ENCODE results near the gene XRCC6.
"Not testable (repeated sequence)": the region's sequence is repeated elsewhere in the genome, so short reads cannot be mapped to it uniquely, and the experiment has no call there.

Gene XRCC6

GRCh38 chr22:41684194-41684593 lies 63.1 kb downstream of the XRCC6 start:
- H4K12ac ChIP-seq (ENCODE audit: low read depth, low read length): no peak overlapping the region
- no CpG with 5 or more reads among the region's 4 CpGs for WGBS (ENCODE audit: extremely low coverage, insufficient coverage, insufficient read length)
- no peak overlapping the region for H3K23ac ChIP-seq (ENCODE audit: low read length)

GRCh38 chr22:41686890-41687289 lies 65.8 kb downstream of the XRCC6 start:
- not testable (repeated sequence) for H3K4me1 ChIP-seq (ENCODE audit: control insufficient read depth in 1 of 2, insufficient read depth in 2 of 2, low read length in 2 of 2); H2BK12ac ChIP-seq (ENCODE audit: low read length); H3K9me3 ChIP-seq (ENCODE audit: insufficient read depth, low read depth, low read length); H3K4me3 ChIP-seq (ENCODE audit: low read depth, low read length); H3K4ac ChIP-seq (ENCODE audit: low read depth, low read length); H2AFZ ChIP-seq (ENCODE audit: insufficient read depth, low read length, poor library complexity); H3K9ac ChIP-seq (ENCODE audit: low read length); H4K8ac ChIP-seq (ENCODE audit: low read depth, low read length); H3K36me3 ChIP-seq (ENCODE audit: control insufficient read depth in 1 of 2, insufficient read depth in 2 of 2, low read length in 2 of 2); DNase-seq; H4K91ac ChIP-seq (ENCODE audit: low read depth, low read length); H2AK5ac ChIP-seq (ENCODE audit: low read length); H3K4me2 ChIP-seq (ENCODE audit: low read length); H3K27me3 ChIP-seq (ENCODE audit: insufficient read depth, low read length); H3K14ac ChIP-seq (ENCODE audit: low read length); H3K79me1 ChIP-seq (ENCODE audit: low read length); H2BK120ac ChIP-seq (ENCODE audit: insufficient read depth, low read length, poor library complexity); H3K18ac ChIP-seq (ENCODE audit: low read length); H4K12ac ChIP-seq (ENCODE audit: low read depth, low read length); H2BK5ac ChIP-seq (ENCODE audit: low read depth, low read length, poor library complexity); H3K23ac ChIP-seq (ENCODE audit: low read length); H3K27ac ChIP-seq (ENCODE audit: low read depth, low read length)
- H3K79me2 ChIP-seq (ENCODE audit: control insufficient read depth, insufficient read depth, low read length, poor library complexity): peaks cover 15% of the 10 kb centered on the region
- no CpG with 5 or more reads among the region's 11 CpGs for WGBS (ENCODE audit: extremely low coverage, insufficient coverage, insufficient read length)

More at GRCh38 chr22:41684194-41684593, 63.1 kb downstream of the XRCC6 start:
- H3K79me1 ChIP-seq (ENCODE audit: low read length): peaks cover 9% of the 10 kb centered on the region
- no peak overlapping the region for H3K14ac ChIP-seq (ENCODE audit: low read length)
- no peak overlapping the region for H3K4me2 ChIP-seq (ENCODE audit: low read length)
- no peak overlapping the region for H3K9ac ChIP-seq (ENCODE audit: low read length)
- no peak overlapping the region for H3K4ac ChIP-seq (ENCODE audit: low read depth, low read length)
- no peak overlapping the region for H2AFZ ChIP-seq (ENCODE audit: insufficient read depth, low read length, poor library complexity)
- DNase-seq: no peak
- H2BK120ac ChIP-seq (ENCODE audit: insufficient read depth, low read length, poor library complexity): no peak overlapping the region
- no peak overlapping the region for H3K18ac ChIP-seq (ENCODE audit: low read length)
- no peak overlapping the region for H4K91ac ChIP-seq (ENCODE audit: low read depth, low read length)
- H3K27me3 ChIP-seq (ENCODE audit: insufficient read depth, low read length): no peaks in the 10 kb centered on the region
- no peak overlapping the region for H2BK12ac ChIP-seq (ENCODE audit: low read length)
- H2AK5ac ChIP-seq (ENCODE audit: low read length): no peak overlapping the region
- peaks cover 18% of the 10 kb centered on the region for H3K79me2 ChIP-seq (ENCODE audit: control insufficient read depth, insufficient read depth, low read length, poor library complexity)
- H4K8ac ChIP-seq (ENCODE audit: low read depth, low read length): no peak overlapping the region
- H3K9me3 ChIP-seq (ENCODE audit: insufficient read depth, low read depth, low read length): no peaks in the 10 kb centered on the region
- peaks cover 0 to 8% of the 10 kb centered on the region in 2 experiments for H3K4me1 ChIP-seq (ENCODE audit: control insufficient read depth in 1 of 2, insufficient read depth in 2 of 2, low read length in 2 of 2)
- no peak overlapping the region for H3K27ac ChIP-seq (ENCODE audit: low read depth, low read length)
- H2BK5ac ChIP-seq (ENCODE audit: low read depth, low read length, poor library complexity): no peak overlapping the region
- H3K36me3 ChIP-seq (ENCODE audit: control insufficient read depth in 1 of 2, insufficient read depth in 2 of 2, low read length in 2 of 2): peaks cover 5 to 12% of the 10 kb centered on the region in 2 experiments
- no peak overlapping the region for H3K4me3 ChIP-seq (ENCODE audit: low read depth, low read length)

- no peak overlapping the region for H2BK12ac ChIP-seq (ENCODE audit: low read length)
- peaks cover 9% of the 10 kb centered on the region for H3K79me1 ChIP-seq (ENCODE audit: low read length)
- H3K9ac ChIP-seq (ENCODE audit: low read length): peak overlapping the region; percentile 78
- H3K23ac ChIP-seq (ENCODE audit: low read length): no peak overlapping the region
- H2BK120ac ChIP-seq (ENCODE audit: insufficient read depth, low read length, poor library complexity): no peak overlapping the region
- H2AK5ac ChIP-seq (ENCODE audit: low read length): no peak overlapping the region
- H3K27ac ChIP-seq (ENCODE audit: low read depth, low read length): no peak overlapping the region
- no peaks in the 10 kb centered on the region for H3K9me3 ChIP-seq (ENCODE audit: insufficient read depth, low read depth, low read length)
- no peaks in the 10 kb centered on the region for H3K27me3 ChIP-seq (ENCODE audit: insufficient read depth, low read length)
- H4K12ac ChIP-seq (ENCODE audit: low read depth, low read length): peak overlapping the region; percentile 2
- H4K8ac ChIP-seq (ENCODE audit: low read depth, low read length): peak overlapping the region; percentile 93
- no peaks in the 10 kb centered on the region for H3K36me3 ChIP-seq (ENCODE audit: control insufficient read depth in 1 of 2, insufficient read depth in 2 of 2, low read length in 2 of 2)
- peak in 1 of 2 donors; percentile 32 for DNase-seq
- H3K4me3 ChIP-seq (ENCODE audit: low read depth, low read length): peak overlapping the region; percentile 83
- H3K4me2 ChIP-seq (ENCODE audit: low read length): peak overlapping the region; percentile 84
- peak overlapping the region; percentile 66 for H3K14ac ChIP-seq (ENCODE audit: low read length)
- H2BK5ac ChIP-seq (ENCODE audit: low read depth, low read length, poor library complexity): no peak overlapping the region
- WGBS (ENCODE audit: extremely low coverage, insufficient coverage, insufficient read length): no CpG with 5 or more reads among the region's 20 CpGs
- peaks cover 0 to 8% of the 10 kb centered on the region in 2 experiments for H3K4me1 ChIP-seq (ENCODE audit: control insufficient read depth in 1 of 2, insufficient read depth in 2 of 2, low read length in 2 of 2)
- peak overlapping the region; percentile 65 for H4K91ac ChIP-seq (ENCODE audit: low read depth, low read length)
- H3K79me2 ChIP-seq (ENCODE audit: control insufficient read depth, insufficient read depth, low read length, poor library complexity): peaks cover 12% of the 10 kb centered on the region
- peak overlapping the region; percentile 11 for H3K18ac ChIP-seq (ENCODE audit: low read length)
- H2AFZ ChIP-seq (ENCODE audit: insufficient read depth, low read length, poor library complexity): peak overlapping the region; percentile 17
- H3K4ac ChIP-seq (ENCODE audit: low read depth, low read length): peak overlapping the region; percentile 65
Observed at GRCh38 chr22:41687901-41688364, 66.8 kb downstream of the XRCC6 start.

- Histone ChIP-seq H3K4me3 (ENCODE audit: low read depth, low read length) (peak within 1 kb of the TSS; percentile 83), H3K9ac (ENCODE audit: low read length) (peak within 1 kb of the TSS; percentile 82), H4K8ac (ENCODE audit: low read depth, low read length) (peak within 1 kb of the TSS; percentile 96), H3K4me1 (ENCODE audit: control insufficient read depth in 1 of 2, insufficient read depth in 2 of 2, low read length in 2 of 2) (peaks cover 0 to 8% of the 10 kb centered on the region in 2 experiments), H3K14ac (ENCODE audit: low read length) (peak within 1 kb of the TSS; percentile 89), H3K27ac (ENCODE audit: low read depth, low read length) (peak within 1 kb of the TSS; percentile 13), H4K12ac (ENCODE audit: low read depth, low read length) (peak within 1 kb of the TSS; percentile 84), H2BK12ac (ENCODE audit: low read length) (no peak within 1 kb of the TSS), H3K18ac (ENCODE audit: low read length) (peak within 1 kb of the TSS; percentile 84), H3K23ac (ENCODE audit: low read length) (no peak within 1 kb of the TSS), H2AK5ac (ENCODE audit: low read length) (peak within 1 kb of the TSS; percentile 38), H3K27me3 (ENCODE audit: insufficient read depth, low read length) (no peaks in the 10 kb centered on the region), H2BK5ac (ENCODE audit: low read depth, low read length, poor library complexity) (peak within 1 kb of the TSS; percentile 50), H3K9me3 (ENCODE audit: insufficient read depth, low read depth, low read length) (no peaks in the 10 kb centered on the region), H3K79me2 (ENCODE audit: control insufficient read depth, insufficient read depth, low read length, poor library complexity) (peaks cover 12% of the 10 kb centered on the region), H3K79me1 (ENCODE audit: low read length) (peaks cover 9% of the 10 kb centered on the region), H3K36me3 (ENCODE audit: control insufficient read depth in 1 of 2, insufficient read depth in 2 of 2, low read length in 2 of 2) (peaks cover 1 to 3% of the 10 kb centered on the region in 2 experiments), H2AFZ (ENCODE audit: insufficient read depth, low read length, poor library complexity) (peak within 1 kb of the TSS; percentile 86), H2BK120ac (ENCODE audit: insufficient read depth, low read length, poor library complexity) (peak within 1 kb of the TSS; percentile 68), H3K4me2 (ENCODE audit: low read length) (peak within 1 kb of the TSS; percentile 84), H4K91ac (ENCODE audit: low read depth, low read length) (peak within 1 kb of the TSS; percentile 75), H3K4ac (ENCODE audit: low read depth, low read length) (peak within 1 kb of the TSS; percentile 84)
- no CpG with 5 or more reads among the region's 62 CpGs for WGBS (ENCODE audit: extremely low coverage, insufficient coverage, insufficient read length)
- peak; percentile 93 to 95 for DNase-seq
Observed at GRCh38 chr22:41688365-41689211, 67.5 kb downstream of the XRCC6 start, which contains the start of gene SNU13. Gene SNU13, minus strand, starts transcription at chr22:41688867. Its CDS starts 71 bp downstream, at chr22:41688796.
